Neuronal stem cell (in vitro differentiated cells): Measurements from ENCODE around the gene APBB2.
A peak's percentile ranks its signal among the peaks of the same experiment; 100 is the strongest.

Experiments used
- DNase-seq: peaks from one replicate; pipeline ENCODE4 v3.0.0-alpha.2; 2013; ENCODE audit warnings: low spot score
- H2AFZ ChIP-seq: one replicate; pipeline ENCODE4 v1.6.1; 2013; ENCODE audit warnings: mild to moderate bottlenecking, low read length, inconsistent platforms
- H2AK5ac ChIP-seq: 2 replicates; pipeline ENCODE4 v1.6.1; 2013; ENCODE audit warnings: low read depth, mild to moderate bottlenecking, inconsistent platforms, low read length, moderate library complexity, mixed read lengths
- H2BK120ac ChIP-seq: 2 replicates; pipeline ENCODE4 v1.6.1; 2013; ENCODE audit warnings: low read depth, mild to moderate bottlenecking, inconsistent platforms, low read length, moderate library complexity, mixed read lengths
- H2BK12ac ChIP-seq: one replicate; pipeline ENCODE4 v1.6.1; 2013; ENCODE audit warnings: low read length, inconsistent platforms
- H2BK15ac ChIP-seq: 2 replicates; pipeline ENCODE4 v1.6.1; 2013; ENCODE audit warnings: mild to moderate bottlenecking, low read length, inconsistent platforms, mixed read lengths
- H2BK5ac ChIP-seq: one replicate; pipeline ENCODE4 v1.6.1; 2013; ENCODE audit warnings: inconsistent platforms, mild to moderate bottlenecking, low read length, moderate library complexity
- H3K14ac ChIP-seq: one replicate; pipeline ENCODE4 v1.6.1; 2013; ENCODE audit warnings: low read length, inconsistent platforms
- H3K18ac ChIP-seq: 2 replicates; pipeline ENCODE4 v1.6.1; 2013; ENCODE audit warnings: low read length, inconsistent platforms
- H3K23ac ChIP-seq: 2 replicates; pipeline ENCODE4 v1.6.1; 2013; ENCODE audit warnings: low read depth, mild to moderate bottlenecking, mixed read lengths, low read length, inconsistent platforms; ENCODE audit not compliant: poor library complexity
- H3K27ac ChIP-seq: replicated peaks from 3 replicates; pipeline ENCODE4 v1.5.1; 2013; ENCODE audit warnings: low read length, inconsistent platforms
- H3K27me3 ChIP-seq, 3 experiments: 2 replicates each; pipeline ENCODE4 v1.6.1; 2013; ENCODE audit warnings: low read length in 3 of 3, mild to moderate bottlenecking in 2 of 3, inconsistent platforms in 1 of 3, low read depth in 1 of 3, mixed read lengths in 1 of 3, moderate library complexity in 1 of 3; ENCODE audit not compliant: control insufficient read depth in 3 of 3, insufficient read depth in 3 of 3
- H3K36me3 ChIP-seq, 2 donors: replicated peaks in 1 of 2; 2 replicates each; pipeline ENCODE4 v1.6.1; 2013; ENCODE audit warnings: low read length in 2 of 2; ENCODE audit not compliant: control insufficient read depth in 2 of 2, insufficient read depth in 2 of 2
- H3K4ac ChIP-seq: 2 replicates; pipeline ENCODE4 v1.6.1; 2013; ENCODE audit warnings: inconsistent platforms, mild to moderate bottlenecking, low read length, moderate library complexity
- H3K4me1 ChIP-seq, 2 donors: 1 replicate in 1 of 2; 2 replicates in 1 of 2; pipeline ENCODE4 v1.6.1; 2013; ENCODE audit warnings: low read length in 2 of 2, low read depth in 1 of 2; ENCODE audit not compliant: control insufficient read depth in 2 of 2, insufficient read depth in 1 of 2
- H3K4me2 ChIP-seq: one replicate; pipeline ENCODE4 v1.6.1; 2013; ENCODE audit warnings: mild to moderate bottlenecking, low read length, inconsistent platforms; ENCODE audit not compliant: insufficient read depth, poor library complexity, severe bottlenecking
- H3K4me3 ChIP-seq, 2 donors: 2 replicates each; pipeline ENCODE4 v1.5.1; 2013; ENCODE audit warnings: low read length in 2 of 2, mild to moderate bottlenecking in 2 of 2, inconsistent platforms in 1 of 2, moderate library complexity in 1 of 2
- H3K79me1 ChIP-seq: one replicate; pipeline ENCODE4 v1.6.1; 2013; ENCODE audit warnings: low read depth, mild to moderate bottlenecking, inconsistent platforms, low read length, moderate library complexity
- H3K9ac ChIP-seq: one replicate; pipeline ENCODE4 v1.6.1; 2013; ENCODE audit warnings: mild to moderate bottlenecking, low read depth, low read length, inconsistent platforms; ENCODE audit not compliant: poor library complexity
- H3K9me3 ChIP-seq, 2 donors: replicated peaks in 1 of 2; 2 replicates each; pipeline versions ENCODE3 to v1.6.1; 2013; ENCODE audit warnings: low read length in 2 of 2, mild to moderate bottlenecking in 2 of 2, inconsistent platforms in 1 of 2, low read depth in 1 of 2, mixed read lengths in 1 of 2, moderate library complexity in 1 of 2; ENCODE audit not compliant: control insufficient read depth in 2 of 2, insufficient read depth in 1 of 2
- H4K8ac ChIP-seq: one replicate; pipeline ENCODE4 v1.6.1; 2013; ENCODE audit warnings: low read depth, mild to moderate bottlenecking, inconsistent platforms, low read length, moderate library complexity
- H4K91ac ChIP-seq: one replicate; pipeline ENCODE4 v1.6.1; 2013; ENCODE audit warnings: low read length, low read depth, mild to moderate bottlenecking, inconsistent platforms; ENCODE audit not compliant: poor library complexity
- WGBS, 2 donors: extraction: QIAGEN DNeasy Blood & Tissue Kit; methylation state at CpG; one replicate each; pipeline ENCODE4 v1.1.7; 2013; ENCODE audit warnings: missing lambda C conversion rate in 2 of 2, mixed read lengths in 1 of 2; ENCODE audit not compliant: insufficient read length in 2 of 2, insufficient replicate concordance in 1 of 2; ENCODE audit errors: extremely low coverage in 2 of 2; 5-methylcytosine and 5-hydroxymethylcytosine counted together

APBB2 gene

GRCh38 chr4:40829586-40829985 is 384.8 kb downstream of the APBB2 start:
- Histone ChIP-seq H2BK120ac (no peak overlapping the region), H4K91ac (no peak overlapping the region), H2BK12ac (no peak overlapping the region), H3K4me1 (peaks cover 7 to 11% of the 10 kb centered on the region in 2 donors), H3K27ac (no peak overlapping the region), H2BK15ac (no peak overlapping the region), H2BK5ac (no peak overlapping the region), H3K14ac (no peak overlapping the region), H2AK5ac (no peak overlapping the region), H3K36me3 (peaks cover 29 to 71% of the 10 kb centered on the region in 2 donors), H3K79me1 (peaks cover 7% of the 10 kb centered on the region), H2AFZ (no peak overlapping the region), H3K4me2 (no peak overlapping the region), H4K8ac (no peak overlapping the region), H3K9me3 (no peaks in the 10 kb centered on the region), H3K4me3 (no peak overlapping the region), H3K23ac (no peak overlapping the region), H3K27me3 (no peaks in the 10 kb centered on the region), H3K4ac (no peak overlapping the region), H3K9ac (no peak overlapping the region), H3K18ac (no peak overlapping the region)
- DNase-seq: no peak
- no CpG with 5 or more reads among the region's 4 CpGs for WGBS, 2 donors

GRCh38 chr4:40828661-40829060 is 385.7 kb downstream of the APBB2 start:
- Histone ChIP-seq H3K4me3 (no peak overlapping the region), H2AFZ (no peak overlapping the region), H2BK5ac (no peak overlapping the region), H3K79me1 (peaks cover 7% of the 10 kb centered on the region), H3K4me2 (no peak overlapping the region), H2BK15ac (no peak overlapping the region), H2BK12ac (no peak overlapping the region), H3K18ac (no peak overlapping the region), H3K27ac (no peak overlapping the region), H3K23ac (no peak overlapping the region), H3K4me1 (peaks cover 4 to 11% of the 10 kb centered on the region in 2 donors), H2BK120ac (no peak overlapping the region), H3K9me3 (no peaks in the 10 kb centered on the region), H4K8ac (no peak overlapping the region), H4K91ac (no peak overlapping the region), H3K9ac (no peak overlapping the region), H2AK5ac (no peak overlapping the region), H3K14ac (no peak overlapping the region), H3K27me3 (no peaks in the 10 kb centered on the region), H3K4ac (no peak overlapping the region), H3K36me3 (peaks cover 30 to 64% of the 10 kb centered on the region in 2 donors)
- DNase-seq: no peak
- WGBS, 2 donors: no CpG with 5 or more reads among the region's 9 CpGs

GRCh38 chr4:40827758-40828157 is 386.6 kb downstream of the APBB2 start:
- WGBS, 2 donors: no CpG with 5 or more reads among the region's 6 CpGs
- Histone ChIP-seq H3K4me1 (peaks cover 4 to 11% of the 10 kb centered on the region in 2 donors), H3K9ac (no peak overlapping the region), H3K4ac (no peak overlapping the region), H3K14ac (no peak overlapping the region), H2BK5ac (no peak overlapping the region), H3K23ac (no peak overlapping the region), H3K9me3 (no peaks in the 10 kb centered on the region), H4K91ac (no peak overlapping the region), H3K27ac (no peak overlapping the region), H2BK12ac (no peak overlapping the region), H3K4me3 (no peak overlapping the region), H2BK120ac (no peak overlapping the region), H2AFZ (no peak overlapping the region), H3K27me3 (no peaks in the 10 kb centered on the region), H4K8ac (no peak overlapping the region), H3K36me3 (peaks cover 39 to 67% of the 10 kb centered on the region in 2 donors), H3K4me2 (no peak overlapping the region), H3K18ac (no peak overlapping the region), H3K79me1 (peaks cover 4% of the 10 kb centered on the region), H2BK15ac (no peak overlapping the region), H2AK5ac (no peak overlapping the region)
- no peak for DNase-seq

- no peak overlapping the region for H3K4me2 ChIP-seq
- no peak overlapping the region for H3K4ac ChIP-seq
- no CpG with 5 or more reads among the region's 5 CpGs for WGBS, 2 donors
- H3K27me3 ChIP-seq: no peaks in the 10 kb centered on the region
- no peak for DNase-seq
- no peak overlapping the region for H4K91ac ChIP-seq
- no peak overlapping the region for H2BK5ac ChIP-seq
- no peaks in the 10 kb centered on the region for H3K9me3 ChIP-seq
- no peak overlapping the region for H2BK15ac ChIP-seq
- no peak overlapping the region for H3K14ac ChIP-seq
- H3K9ac ChIP-seq: no peak overlapping the region
- H2AK5ac ChIP-seq: no peak overlapping the region
- H2BK12ac ChIP-seq: no peak overlapping the region
- peaks cover 0 to 7% of the 10 kb centered on the region in 2 donors for H3K4me1 ChIP-seq
- no peak overlapping the region for H3K18ac ChIP-seq
- H4K8ac ChIP-seq: no peak overlapping the region
- peaks cover 45 to 77% of the 10 kb centered on the region in 2 donors for H3K36me3 ChIP-seq
- no peak overlapping the region for H2BK120ac ChIP-seq
- H3K27ac ChIP-seq: no peak overlapping the region
- H2AFZ ChIP-seq: no peak overlapping the region
- H3K4me3 ChIP-seq: peak overlapping the region in 1 of 2 donors; percentile 35
- H3K23ac ChIP-seq: no peak overlapping the region
- H3K79me1 ChIP-seq: peaks cover 2% of the 10 kb centered on the region
Observed at GRCh38 chr4:40826821-40827220, 387.5 kb downstream of the APBB2 start.
